ENCODE data around the gene HOXA3. TPM values are rescaled to one million over a fixed set of nuclear protein-coding genes. Genes with fewer than 3 reads are reported as not detected.

The HOXA3 gene
- total RNA-seq, 1 experiment from 2014 or later: 50.5 TPM

DNA sequence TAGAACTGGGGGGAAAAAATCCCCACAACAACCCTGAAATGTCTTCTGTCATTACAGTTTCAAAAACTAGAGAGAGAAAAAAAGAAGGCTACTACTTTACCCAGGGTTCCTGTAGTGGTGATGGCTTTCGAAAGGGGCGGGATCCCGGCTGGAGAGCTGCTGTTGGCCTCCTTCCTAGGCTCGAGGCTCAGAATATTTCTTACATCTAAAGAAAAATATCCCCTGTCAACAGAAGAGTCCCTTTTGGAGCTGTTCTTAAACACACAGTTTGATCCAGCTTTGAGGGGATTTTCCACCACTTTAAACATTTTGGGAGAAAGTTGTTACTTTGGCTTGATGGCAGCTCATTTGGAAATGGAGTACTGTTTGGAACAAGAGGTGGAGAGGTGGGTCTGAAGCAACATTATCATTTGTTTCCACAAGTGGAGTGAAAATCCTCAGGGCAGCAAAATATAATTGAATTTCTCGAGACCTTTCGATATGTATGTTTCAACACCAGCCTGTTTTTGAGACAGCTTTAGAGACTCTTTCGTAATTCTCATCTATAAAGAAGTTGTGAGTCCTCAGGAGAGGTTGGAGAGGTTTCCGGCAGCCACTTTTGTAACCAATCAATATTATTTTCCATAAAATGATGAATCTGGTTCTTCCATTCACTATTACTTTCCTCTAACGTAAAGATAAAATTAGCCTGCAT lies 42.5 kb upstream of the HOXA3 start:
- Histone ChIP-seq H3F3A (ENCODE audit: insufficient read depth, low read depth) (peaks cover 12% of the 10 kb centered on the region; the same call in 1 of the 2 replicates), H3K27ac (no peak overlapping the region), H4K20me1 (ENCODE audit: insufficient read depth) (no peaks in the 10 kb centered on the region), H2AFZ (no peak overlapping the region), H3K36me3 (ENCODE audit: low read depth) (no peaks in the 10 kb centered on the region), H3K4me2 (no peak overlapping the region), H3K9me2 (ENCODE audit: insufficient read depth) (no peaks in the 10 kb centered on the region), H3K79me2 (ENCODE audit: low read depth) (no peaks in the 10 kb centered on the region), H3K4me3 (no peak overlapping the region), H3K27me3 (ENCODE audit: insufficient read depth, low read depth) (peaks cover 13% of the 10 kb centered on the region; the same call in 1 of the 2 replicates), H3K9me3 (ENCODE audit: insufficient read depth, low read depth) (no peaks in the 10 kb centered on the region), H3K4me1 (replicated peaks; ENCODE audit: insufficient read depth) (no peaks in the 10 kb centered on the region)
- intact Hi-C loops (cut with micrococcal nuclease; ENCODE audit: unreplicated experiment): loop anchor here (5.0 to 10.0 kb wide), 3 partner anchors 550 to 1660 kb away; partner anchors contain the start of gene TAX1BP1
- POLR2A ChIA-PET (ENCODE audit: unreplicated experiment): interaction anchor here (0.6 kb wide), 1 partner anchor 24 kb away, joined by 3 read pairs; no protein-coding TSS in a partner anchor
- CTCF ChIA-PET: interaction anchor here (0.6 to 2.2 kb wide), 6 partner anchors 25 to 899 kb away, joined by 3 to 23 read pairs (median 11); no protein-coding TSS in a partner anchor
- TF ChIP-seq EZH2 (IDR thresholded peaks at IDR 0.05; ENCODE audit: low read depth): no peak
- TF ChIP-seq, protein P1, sequence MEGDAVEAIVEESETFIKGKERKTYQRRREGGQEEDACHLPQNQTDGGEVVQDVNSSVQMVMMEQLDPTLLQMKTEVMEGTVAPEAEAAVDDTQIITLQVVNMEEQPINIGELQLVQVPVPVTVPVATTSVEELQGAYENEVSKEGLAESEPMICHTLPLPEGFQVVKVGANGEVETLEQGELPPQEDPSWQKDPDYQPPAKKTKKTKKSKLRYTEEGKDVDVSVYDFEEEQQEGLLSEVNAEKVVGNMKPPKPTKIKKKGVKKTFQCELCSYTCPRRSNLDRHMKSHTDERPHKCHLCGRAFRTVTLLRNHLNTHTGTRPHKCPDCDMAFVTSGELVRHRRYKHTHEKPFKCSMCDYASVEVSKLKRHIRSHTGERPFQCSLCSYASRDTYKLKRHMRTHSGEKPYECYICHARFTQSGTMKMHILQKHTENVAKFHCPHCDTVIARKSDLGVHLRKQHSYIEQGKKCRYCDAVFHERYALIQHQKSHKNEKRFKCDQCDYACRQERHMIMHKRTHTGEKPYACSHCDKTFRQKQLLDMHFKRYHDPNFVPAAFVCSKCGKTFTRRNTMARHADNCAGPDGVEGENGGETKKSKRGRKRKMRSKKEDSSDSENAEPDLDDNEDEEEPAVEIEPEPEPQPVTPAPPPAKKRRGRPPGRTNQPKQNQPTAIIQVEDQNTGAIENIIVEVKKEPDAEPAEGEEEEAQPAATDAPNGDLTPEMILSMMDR (conservative IDR thresholded peaks at IDR 0.05): no peak
- BruUV-seq (replicated peaks): no TSS peak
- DNase-seq: no peak

DNA sequence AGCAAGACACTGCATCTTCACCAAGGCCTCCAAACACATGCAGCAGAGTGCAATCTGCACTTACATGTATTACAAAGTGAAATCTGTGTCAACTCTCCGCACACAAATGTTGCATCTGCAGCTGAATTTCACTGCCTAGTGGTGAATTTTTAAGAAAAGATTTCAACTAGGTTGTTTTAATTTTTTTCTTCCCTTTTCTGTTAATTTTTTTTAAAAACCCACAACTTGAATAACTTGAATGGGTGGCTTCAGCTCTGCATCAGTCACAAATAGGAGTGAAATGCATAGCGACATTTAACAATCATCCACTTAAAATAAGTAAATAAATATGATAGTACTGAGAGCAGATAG lies 41.6 kb upstream of the HOXA3 start:
- no peaks in the 10 kb centered on the region for H3K36me3 ChIP-seq (ENCODE audit: low read depth)
- H4K20me1 ChIP-seq (ENCODE audit: insufficient read depth): no peaks in the 10 kb centered on the region
- no peak overlapping the region for H2AFZ ChIP-seq
- intact Hi-C loops (cut with micrococcal nuclease; ENCODE audit: unreplicated experiment): loop anchor here (10.0 kb wide), 2 partner anchors 551 to 1661 kb away; partner anchors contain the start of gene TAX1BP1
- H3K79me2 ChIP-seq (ENCODE audit: low read depth): no peaks in the 10 kb centered on the region
- peaks cover 9% of the 10 kb centered on the region; the same call in 1 of the 2 replicates for H3K27me3 ChIP-seq (ENCODE audit: insufficient read depth, low read depth)
- DNase-seq: no peak
- TF ChIP-seq EZH2 (IDR thresholded peaks at IDR 0.05; ENCODE audit: low read depth): no peak
- TF ChIP-seq, protein P1 (conservative IDR thresholded peaks at IDR 0.05): no peak
- no peak overlapping the region for H3K27ac ChIP-seq
- peaks cover 12% of the 10 kb centered on the region; the same call in 1 of the 2 replicates for H3F3A ChIP-seq (ENCODE audit: insufficient read depth, low read depth)
- POLR2A ChIA-PET (ENCODE audit: unreplicated experiment): no interaction called here
- no peaks in the 10 kb centered on the region for H3K9me3 ChIP-seq (ENCODE audit: insufficient read depth, low read depth)
- H3K4me1 ChIP-seq (replicated peaks; ENCODE audit: insufficient read depth): no peaks in the 10 kb centered on the region
- no TSS peak for BruUV-seq (replicated peaks)
- CTCF ChIA-PET: interaction anchor here (0.6 kb wide), 1 partner anchor 900 kb away, joined by 4 read pairs; no protein-coding TSS in a partner anchor
- no peak overlapping the region for H3K4me3 ChIP-seq
- H3K4me2 ChIP-seq: no peak overlapping the region
- H3K9me2 ChIP-seq (ENCODE audit: insufficient read depth): no peaks in the 10 kb centered on the region

DNA sequence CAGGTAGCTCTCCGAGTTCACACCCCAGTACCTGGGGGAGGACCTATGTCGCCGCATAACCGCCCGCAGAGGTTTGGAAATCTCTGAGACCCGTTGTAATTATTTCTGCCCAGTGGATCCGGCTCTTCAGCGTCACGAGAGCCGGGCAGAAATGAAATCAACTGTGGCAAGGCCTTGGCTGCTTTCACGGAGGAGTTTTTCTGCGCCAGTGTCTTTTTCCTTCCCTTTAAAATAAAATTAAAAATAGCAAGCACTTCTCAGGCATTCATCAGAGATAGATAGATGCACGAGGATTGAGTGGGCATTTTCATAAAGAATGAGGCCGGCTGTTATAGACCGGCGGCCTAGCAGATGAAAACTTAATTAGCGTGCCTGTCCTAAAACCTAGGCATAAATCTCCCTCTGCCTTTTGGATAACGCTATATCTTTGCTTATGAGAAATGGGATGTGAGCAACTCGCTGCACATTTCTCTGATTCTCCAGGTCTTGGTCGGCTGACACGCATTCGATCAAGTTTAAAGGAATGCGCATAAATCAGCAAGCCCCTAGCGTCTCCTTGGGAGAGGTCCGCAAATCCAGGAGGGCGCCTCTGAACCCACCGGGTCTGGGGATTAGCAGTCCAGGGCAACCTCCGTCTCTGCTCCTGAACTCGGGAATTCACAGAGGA lies 41.1 kb upstream of the HOXA3 start:
- intact Hi-C loops (cut with micrococcal nuclease; ENCODE audit: unreplicated experiment): loop anchor here (10.0 kb wide), 2 partner anchors 551 to 1661 kb away; partner anchors contain the start of gene TAX1BP1
- no peak overlapping the region for H3K27ac ChIP-seq
- TF ChIP-seq, protein P1 (conservative IDR thresholded peaks at IDR 0.05): no peak
- TF ChIP-seq EZH2 (IDR thresholded peaks at IDR 0.05; ENCODE audit: low read depth): no peak
- ChIA-PET POLR2A (ENCODE audit: unreplicated experiment) (no interaction called here), CTCF (no interaction called here)
- no peaks in the 10 kb centered on the region for H3K9me3 ChIP-seq (ENCODE audit: insufficient read depth, low read depth)
- no peak overlapping the region for H2AFZ ChIP-seq
- H3K4me3 ChIP-seq: no peak overlapping the region
- peaks cover 12% of the 10 kb centered on the region; the same call in 1 of the 2 replicates for H3F3A ChIP-seq (ENCODE audit: insufficient read depth, low read depth)
- no peaks in the 10 kb centered on the region for H4K20me1 ChIP-seq (ENCODE audit: insufficient read depth)
- no peak for DNase-seq
- no peaks in the 10 kb centered on the region for H3K9me2 ChIP-seq (ENCODE audit: insufficient read depth)
- H3K4me1 ChIP-seq (replicated peaks; ENCODE audit: insufficient read depth): no peaks in the 10 kb centered on the region
- peaks cover 4% of the 10 kb centered on the region; the same call in 1 of the 2 replicates for H3K27me3 ChIP-seq (ENCODE audit: insufficient read depth, low read depth)
- no peak overlapping the region for H3K4me2 ChIP-seq
- H3K36me3 ChIP-seq (ENCODE audit: low read depth): no peaks in the 10 kb centered on the region
- no peaks in the 10 kb centered on the region for H3K79me2 ChIP-seq (ENCODE audit: low read depth)
- no TSS peak for BruUV-seq (replicated peaks)
